Endothelial cell of umbilical vein (primary cell): ENCODE results near the gene BIRC3. TPM values are rescaled to one million over a fixed set of nuclear protein-coding genes. Genes with fewer than 3 reads are reported as not detected.

Experiments
- BruUV-seq: library from RNA; stranded (reverse); fragments of 400-500 nt; replicated peaks from 2 replicates; lab custom pipeline; 2021; lab: Mats Ljungman, UMichigan
- CTCF ChIA-PET: fragments of 300-600, 350-600 bp; sonication (Branson Sonifier 250); formaldehyde crosslinking; loops from one replicate; lab custom pipeline; 2021; ENCODE audit warnings: antibody characterized with exemption, inconsistent platforms; lab: Charles Lee
- POLR2A ChIA-PET: fragments of 300-600, 350-600 bp; sonication (Branson Sonifier 250); formaldehyde crosslinking; loops from one replicate; lab custom pipeline; 2021; ENCODE audit warnings: antibody characterized with exemption, inconsistent platforms; lab: Charles Lee
- DNase-seq: peaks from one replicate; pipeline ENCODE4 v3.0.0-alpha.2; 2011; ENCODE audit warnings: low read depth, low spot score
- FAIRE-seq: peaks from 2 replicates; lab custom pipeline; 2011; peaks lifted over from hg19 to GRCh38; lab: Jason Lieb, UNC
- H2AFZ ChIP-seq: 2 replicates; pipeline ENCODE4 v1.6.0; 2012; ENCODE audit warnings: low read depth, low read length, control low read depth, inconsistent platforms
- H3K27ac ChIP-seq: 2 replicates; pipeline ENCODE4 v1.5.1; 2011; ENCODE audit warnings: low read depth, mild to moderate bottlenecking, control low read depth, low read length, moderate library complexity; ENCODE audit not compliant: insufficient read depth
- H3K27me3 ChIP-seq, 2 experiments: 2 replicates each; pipeline versions ENCODE4 v1.6.0 to v1.6.1; 2011; ENCODE audit warnings: low read length in 2 of 2, mixed read lengths in 1 of 2; ENCODE audit not compliant: control insufficient read depth in 2 of 2, insufficient read depth in 2 of 2
- H3K36me3 ChIP-seq, 2 experiments: 2 replicates in 1 of 2; 3 replicates in 1 of 2; pipeline ENCODE4 v1.5.1; 2011; ENCODE audit warnings: low read length in 2 of 2, mild to moderate bottlenecking in 1 of 2, moderate library complexity in 1 of 2; ENCODE audit not compliant: control insufficient read depth in 2 of 2, insufficient read depth in 2 of 2; ENCODE audit errors: extremely low read depth in 1 of 2
- H3K4me1 ChIP-seq: 3 replicates; pipeline ENCODE4 v1.5.1; 2011; ENCODE audit warnings: mild to moderate bottlenecking, low read length; ENCODE audit not compliant: control insufficient read depth, insufficient read depth; ENCODE audit errors: extremely low read depth
- H3K4me2 ChIP-seq: 2 replicates; pipeline ENCODE4 v1.6.1; 2011; ENCODE audit warnings: low read length, control low read depth, mixed read lengths; ENCODE audit not compliant: insufficient read depth
- H3K4me3 ChIP-seq, 3 experiments: fragments of 200-600 bp in 1 of 3; sonication (generic), shearing (Covaris generic) in 1 of 3; replicated peaks in 1 of 3; 2 replicates each; pipeline ENCODE4 v1.5.1; 2011 to 2016; ENCODE audit warnings: control low read depth in 3 of 3, low read length in 3 of 3, mild to moderate bottlenecking in 2 of 3, inconsistent platforms in 1 of 3, low read depth in 1 of 3, moderate library complexity in 1 of 3; ENCODE audit not compliant: insufficient read depth in 1 of 3
- H3K79me2 ChIP-seq: 2 replicates; pipeline ENCODE4 v1.6.0; 2012; ENCODE audit warnings: low read length, inconsistent platforms; ENCODE audit not compliant: control insufficient read depth, insufficient read depth
- H3K9ac ChIP-seq: replicated peaks from 2 replicates; pipeline ENCODE3; 2011; ENCODE audit warnings: low read length, control low read depth; ENCODE audit not compliant: insufficient read depth; ENCODE audit errors: extremely low read depth
- H3K9me1 ChIP-seq: replicated peaks from 3 replicates; pipeline ENCODE4 v1.6.0; 2011; ENCODE audit warnings: mild to moderate bottlenecking, low read length; ENCODE audit not compliant: control insufficient read depth, insufficient read depth; ENCODE audit errors: extremely low read depth
- H3K9me3 ChIP-seq: replicated peaks from 2 replicates; pipeline ENCODE4 v1.5.1; 2012; ENCODE audit warnings: low read length, inconsistent platforms; ENCODE audit not compliant: control insufficient read depth, insufficient read depth
- H4K20me1 ChIP-seq: replicated peaks from 2 replicates; pipeline ENCODE3; 2011; ENCODE audit warnings: mild to moderate bottlenecking, low read length; ENCODE audit not compliant: control insufficient read depth, insufficient read depth; ENCODE audit errors: extremely low read depth
- CTCF ChIP-seq, 2 donors: IDR thresholded peaks; 1 replicate in 1 of 2; 2 replicates in 1 of 2; pipeline ENCODE4 v1.5.1; 2011; ENCODE audit warnings: low read length in 2 of 2, mild to moderate bottlenecking in 2 of 2, moderate library complexity in 2 of 2, control low read depth in 1 of 2, inconsistent platforms in 1 of 2, low read depth in 1 of 2; ENCODE audit not compliant: insufficient read depth in 1 of 2; ENCODE audit errors: extremely low read depth in 1 of 2
- EZH2 ChIP-seq: IDR thresholded peaks from 2 replicates; pipeline ENCODE4 v1.6.1; 2012; ENCODE audit warnings: borderline replicate concordance, low read depth, mild to moderate bottlenecking, moderate library complexity, low read length, inconsistent platforms; ENCODE audit not compliant: severe bottlenecking
- FOS ChIP-seq: IDR thresholded peaks from 2 replicates; pipeline ENCODE4 v1.6.1; 2011; ENCODE audit warnings: mild to moderate bottlenecking, low read length, moderate library complexity, borderline replicate concordance; ENCODE audit not compliant: insufficient read depth
- GATA2 ChIP-seq: IDR thresholded peaks from 2 replicates; pipeline ENCODE4 v1.7.0; 2011; ENCODE audit warnings: low read depth, mild to moderate bottlenecking, moderate library complexity, mixed read lengths, low read length; ENCODE audit not compliant: insufficient read length, insufficient read depth
- JUN ChIP-seq: IDR thresholded peaks from 2 replicates; pipeline ENCODE4 v1.6.1; 2011; ENCODE audit warnings: borderline replicate concordance, low read depth; ENCODE audit not compliant: insufficient read length, insufficient read depth
- MAX ChIP-seq: IDR thresholded peaks from 2 replicates; pipeline ENCODE4 v1.6.1; 2011; ENCODE audit not compliant: insufficient read depth, insufficient read length
- MYC ChIP-seq: IDR thresholded peaks from one replicate; pipeline ENCODE4 v1.6.1; 2011; ENCODE audit warnings: mild to moderate bottlenecking, low read depth, low read length
- POLR2A ChIP-seq: IDR thresholded peaks from 2 replicates; pipeline ENCODE4 v1.6.1; 2012; ENCODE audit warnings: low read depth, mild to moderate bottlenecking, control low read depth, low read length
- POLR2AphosphoS5 ChIP-seq: IDR thresholded peaks from 2 replicates; pipeline ENCODE4 v1.6.1; 2012; ENCODE audit warnings: low read depth, mild to moderate bottlenecking, control low read depth, low read length, moderate library complexity; ENCODE audit not compliant: insufficient read depth
- dilution Hi-C: fragments of 300-500 bp; cut with MboI; formaldehyde crosslinking; loops from one replicate; pipeline ENCODE4 v1.15.0; 2019; ENCODE audit warnings: low sequenced_read_pairs; ENCODE audit not compliant: extremely low pct_ligation_motif_present
- intact Hi-C: fragments of 100-400 bp; cut with micrococcal nuclease; formaldehyde crosslinking; loops from one replicate; pipeline ENCODE4 v1.10.0; 2022
- polyA plus RNA-seq, 4 experiments: library from polyadenylated mRNA; depleted of rRNA in 3 of 4; stranded (reverse) in 3 of 4; unstranded in 1 of 4; fragments of >200 nt; gene quantifications; 2 replicates each; pipeline versions ENCODE4 v1.2.1 to v1.2.3, GENCODE V29; 2011 to 2012; ENCODE audit warnings: missing spikeins in 1 of 4
- total RNA-seq: library from RNA; stranded (reverse); gene quantifications from 2 replicates; pipeline ENCODE4 v1.2.3, GENCODE V29; 2021

BIRC3 gene
- total and polyA plus RNA-seq, 2 donors (not counting 3 experiments of a cell fraction or from before 2014, with no cell fraction given): 0.28 to 1.4 TPM

- intact Hi-C loops: loop anchor here (2.0 to 10.0 kb wide), 3 partner anchors 41 to 403 kb away; partner anchors contain the start of gene YAP1
- dilution Hi-C loops: no loop called here
- H3K4me3 ChIP-seq: no peak overlapping the region
- no peaks in the 10 kb centered on the region for H4K20me1 ChIP-seq
- H3K4me1 ChIP-seq: peaks cover 6% of the 10 kb centered on the region
- H3K36me3 ChIP-seq: no peaks in the 10 kb centered on the region
- no peaks in the 10 kb centered on the region for H3K9me3 ChIP-seq
- POLR2A ChIA-PET: interaction anchor here (0.8 kb wide), 1 partner anchor 207 kb away, joined by 5 read pairs; no protein-coding TSS in a partner anchor
- DNase-seq (peak; percentile 18), FAIRE-seq (peak; percentile 24)
- no peak overlapping the region for H3K27ac ChIP-seq
- H3K79me2 ChIP-seq: no peaks in the 10 kb centered on the region
- CTCF ChIA-PET: interaction anchor here (1.0 to 1.6 kb wide), 5 partner anchors 9 to 399 kb away, joined by 3 to 6 read pairs (median 4); no protein-coding TSS in a partner anchor
- H3K27me3 ChIP-seq: peaks cover 11 to 20% of the 10 kb centered on the region in 2 experiments
- no TSS peak for BruUV-seq
- no peaks in the 10 kb centered on the region for H3K9me1 ChIP-seq
- no peak overlapping the region for H3K9ac ChIP-seq
- H3K4me2 ChIP-seq: no peak overlapping the region
- H2AFZ ChIP-seq: no peak overlapping the region
- TF ChIP-seq MAX (no peak), EZH2 (no peak), GATA2 (peak; percentile 50), CTCF (IDR thresholded peaks at IDR 0.05; ENCODE audit: extremely low read depth in 1 of 2, insufficient read depth in 1 of 2, low read depth in 1 of 2, low read length in 2 of 2) (no peak), POLR2A (no peak), FOS (peak; percentile 22), JUN (no peak), POLR2AphosphoS5 (no peak), MYC (no peak)
Measured at GRCh38 chr11:102267609-102268008, 49.7 kb upstream of the BIRC3 start.
